Stimulated activated CD4-positive, alpha-beta T cell treated with anti-CD3 and anti-CD28 coated beads, TNF-alpha, amount 100 ng/mL, for 24 hours (primary cell): ENCODE data around the gene CDKAL1.

ENCODE experiments used
- DNase-seq, 3 experiments: peaks; one replicate each; pipeline ENCODE4 v3.0.0-alpha.2; 2020; ENCODE audit warnings: low read depth in 3 of 3

The CDKAL1 gene

GRCh38 chr6:21138336-21139069 lies 604.2 kb downstream of the CDKAL1 start:
- no peak for DNase-seq

- no peak for DNase-seq
These were observed 606.7 kb downstream of the CDKAL1 start for GRCh38 chr6:21140966-21141365.

GRCh38 chr6:21141616-21142303 lies 607.5 kb downstream of the CDKAL1 start:
- DNase-seq, result no peak

GRCh38 chr6:21142741-21143140 lies 608.5 kb downstream of the CDKAL1 start:
- DNase-seq, result no peak

- DNase-seq, result no peak
These were observed 609.4 kb downstream of the CDKAL1 start for GRCh38 chr6:21143645-21144044.

GRCh38 chr6:21144928-21145327 lies 610.7 kb downstream of the CDKAL1 start:
- DNase-seq, result no peak

GRCh38 chr6:21147995-21148394 lies 613.7 kb downstream of the CDKAL1 start:
- DNase-seq, result no peak

- DNase-seq, result no peak
These were observed 615.2 kb downstream of the CDKAL1 start for GRCh38 chr6:21149470-21149869.

- DNase-seq, result no peak
These were observed 616.4 kb downstream of the CDKAL1 start for GRCh38 chr6:21150667-21151066.

- no peak for DNase-seq
These were observed 616.9 kb downstream of the CDKAL1 start for GRCh38 chr6:21151119-21151518.

- no peak for DNase-seq
These were observed 617.3 kb downstream of the CDKAL1 start for GRCh38 chr6:21151530-21151929.

- DNase-seq, result no peak
These were observed 623.1 kb downstream of the CDKAL1 start for GRCh38 chr6:21157186-21157929.

- DNase-seq, result no peak
These were observed 623.9 kb downstream of the CDKAL1 start for GRCh38 chr6:21158149-21158548.

GRCh38 chr6:21158873-21159272 lies 624.6 kb downstream of the CDKAL1 start:
- DNase-seq, result no peak

- no peak for DNase-seq
These were observed 625.2 kb downstream of the CDKAL1 start for GRCh38 chr6:21159465-21159864.

- DNase-seq, result no peak
These were observed 627.5 kb downstream of the CDKAL1 start for GRCh38 chr6:21161707-21162106.

GRCh38 chr6:21163110-21163837 lies 629.0 kb downstream of the CDKAL1 start:
- DNase-seq, result no peak

- DNase-seq, result no peak
These were observed 629.6 kb downstream of the CDKAL1 start for GRCh38 chr6:21163838-21164180.

GRCh38 chr6:21164768-21165326 lies 630.6 kb downstream of the CDKAL1 start:
- no peak for DNase-seq

- DNase-seq, result no peak
These were observed 632.5 kb downstream of the CDKAL1 start for GRCh38 chr6:21166754-21167153.

GRCh38 chr6:21167790-21168189 lies 633.5 kb downstream of the CDKAL1 start:
- no peak for DNase-seq

GRCh38 chr6:21171801-21172200 lies 637.5 kb downstream of the CDKAL1 start:
- no peak for DNase-seq
